Measurements from ENCODE around the gene LMTK3.

The LMTK3 gene

GRCh38 chr19:48499316-48500090 is 12.1 kb downstream of the LMTK3 start:
- DNase-seq: peak in 1 of 2 donors; percentile 46
- H2BK120ac ChIP-seq (ENCODE audit: insufficient read depth, low read length, poor library complexity): no peak overlapping the region
- WGBS (ENCODE audit: extremely low coverage, insufficient coverage, insufficient read length): no CpG with 5 or more reads among the region's 44 CpGs

DNA sequence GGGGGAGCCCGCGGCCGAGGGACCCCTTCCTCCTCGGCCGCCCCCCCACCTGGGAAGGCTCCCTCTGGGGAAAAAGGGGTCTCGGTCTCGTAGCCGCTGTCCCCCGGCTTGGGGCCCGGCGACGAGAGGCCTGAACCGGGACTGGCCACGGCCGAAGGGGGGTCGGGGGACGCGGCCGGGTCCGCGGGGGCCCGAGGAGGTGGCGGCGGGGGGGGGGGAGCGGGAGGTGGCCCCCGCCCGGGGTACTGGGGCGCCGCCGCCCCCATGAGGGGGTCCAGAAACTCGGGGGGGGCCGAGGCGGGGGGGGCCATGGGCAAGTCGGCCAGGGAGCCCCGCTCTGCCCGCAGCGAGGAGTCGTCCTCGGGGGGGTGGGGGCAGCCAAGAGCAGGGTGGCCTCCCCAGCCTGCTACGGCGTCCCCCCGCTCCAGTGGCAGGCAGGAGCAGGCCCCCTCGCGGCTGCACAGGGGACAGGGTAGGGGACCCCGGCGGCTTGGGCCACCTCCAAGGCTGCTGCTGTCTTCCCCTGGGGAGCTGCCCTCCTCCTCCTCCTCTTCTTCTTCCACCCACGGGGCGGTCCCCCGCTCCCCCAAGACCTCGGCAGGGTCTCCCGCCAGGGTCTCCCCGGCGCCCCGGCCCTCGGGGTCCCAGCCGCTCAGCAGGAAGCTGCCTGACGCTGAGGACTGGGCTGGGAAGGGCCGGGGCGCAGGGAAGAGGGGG is 12.9 kb downstream of the LMTK3 start:
- no peak overlapping the region for H3K27ac ChIP-seq (ENCODE audit: low read depth, low read length)
- DNase-seq: no peak
- H3K4me1 ChIP-seq (ENCODE audit: control insufficient read depth in 1 of 2, insufficient read depth in 2 of 2, low read length in 2 of 2): peaks cover 20 to 24% of the 10 kb centered on the region in 2 experiments
- H3K79me1 ChIP-seq (ENCODE audit: low read length): peaks cover 13% of the 10 kb centered on the region
- no CpG with 5 or more reads among the region's 59 CpGs for WGBS (ENCODE audit: extremely low coverage, insufficient coverage, insufficient read length)
- no peak overlapping the region for H3K14ac ChIP-seq (ENCODE audit: low read length)
- H3K4me3 ChIP-seq (ENCODE audit: low read depth, low read length): no peak overlapping the region
- H3K79me2 ChIP-seq (ENCODE audit: control insufficient read depth, insufficient read depth, low read length, poor library complexity): peaks cover 2% of the 10 kb centered on the region
- H2BK5ac ChIP-seq (ENCODE audit: low read depth, low read length, poor library complexity): no peak overlapping the region
- H2BK120ac ChIP-seq (ENCODE audit: insufficient read depth, low read length, poor library complexity): no peak overlapping the region
- no peak overlapping the region for H4K12ac ChIP-seq (ENCODE audit: low read depth, low read length)
- H3K9ac ChIP-seq (ENCODE audit: low read length): no peak overlapping the region
- H2BK12ac ChIP-seq (ENCODE audit: low read length): no peak overlapping the region
- no peak overlapping the region for H3K4ac ChIP-seq (ENCODE audit: low read depth, low read length)
- H3K18ac ChIP-seq (ENCODE audit: low read length): no peak overlapping the region
- H4K8ac ChIP-seq (ENCODE audit: low read depth, low read length): no peak overlapping the region
- H2AFZ ChIP-seq (ENCODE audit: insufficient read depth, low read length, poor library complexity): no peak overlapping the region
- no peak overlapping the region for H3K23ac ChIP-seq (ENCODE audit: low read length)
- H3K27me3 ChIP-seq (ENCODE audit: insufficient read depth, low read length): no peaks in the 10 kb centered on the region
- H3K36me3 ChIP-seq (ENCODE audit: control insufficient read depth in 1 of 2, insufficient read depth in 2 of 2, low read length in 2 of 2): peaks cover 0 to 1% of the 10 kb centered on the region in 2 experiments
- H4K91ac ChIP-seq (ENCODE audit: low read depth, low read length): no peak overlapping the region
- no peak overlapping the region for H2AK5ac ChIP-seq (ENCODE audit: low read length)
- no peaks in the 10 kb centered on the region for H3K9me3 ChIP-seq (ENCODE audit: insufficient read depth, low read depth, low read length)
- no peak overlapping the region for H3K4me2 ChIP-seq (ENCODE audit: low read length)

More at GRCh38 chr19:48499316-48500090, 12.1 kb downstream of the LMTK3 start:
- Histone ChIP-seq H3K27ac (ENCODE audit: low read depth, low read length) (no peak overlapping the region), H2BK5ac (ENCODE audit: low read depth, low read length, poor library complexity) (no peak overlapping the region), H3K23ac (ENCODE audit: low read length) (no peak overlapping the region), H3K4me2 (ENCODE audit: low read length) (no peak overlapping the region), H3K9ac (ENCODE audit: low read length) (no peak overlapping the region), H2AK5ac (ENCODE audit: low read length) (no peak overlapping the region), H3K4me3 (ENCODE audit: low read depth, low read length) (no peak overlapping the region), H3K14ac (ENCODE audit: low read length) (no peak overlapping the region), H3K79me2 (ENCODE audit: control insufficient read depth, insufficient read depth, low read length, poor library complexity) (peaks cover 2% of the 10 kb centered on the region), H2AFZ (ENCODE audit: insufficient read depth, low read length, poor library complexity) (no peak overlapping the region), H3K4ac (ENCODE audit: low read depth, low read length) (no peak overlapping the region), H4K12ac (ENCODE audit: low read depth, low read length) (no peak overlapping the region), H3K4me1 (ENCODE audit: control insufficient read depth in 1 of 2, insufficient read depth in 2 of 2, low read length in 2 of 2) (peaks cover 15 to 19% of the 10 kb centered on the region in 2 experiments), H3K27me3 (ENCODE audit: insufficient read depth, low read length) (no peaks in the 10 kb centered on the region), H3K79me1 (ENCODE audit: low read length) (peaks cover 9% of the 10 kb centered on the region), H3K9me3 (ENCODE audit: insufficient read depth, low read depth, low read length) (no peaks in the 10 kb centered on the region), H4K91ac (ENCODE audit: low read depth, low read length) (no peak overlapping the region), H3K18ac (ENCODE audit: low read length) (no peak overlapping the region), H4K8ac (ENCODE audit: low read depth, low read length) (no peak overlapping the region), H3K36me3 (ENCODE audit: control insufficient read depth in 1 of 2, insufficient read depth in 2 of 2, low read length in 2 of 2) (peaks cover 0 to 1% of the 10 kb centered on the region in 2 experiments), H2BK12ac (ENCODE audit: low read length) (no peak overlapping the region)

GRCh38 chr19:48497728-48498594 is 13.7 kb downstream of the LMTK3 start:
- no CpG with 5 or more reads among the region's 46 CpGs for WGBS (ENCODE audit: extremely low coverage, insufficient coverage, insufficient read length)
- DNase-seq: no peak
- H4K12ac ChIP-seq (ENCODE audit: low read depth, low read length): no peak overlapping the region

More at GRCh38 chr19:48497728-48498594, 13.7 kb downstream of the LMTK3 start:
- H3K4me3 ChIP-seq (ENCODE audit: low read depth, low read length): no peak overlapping the region
- H3K9ac ChIP-seq (ENCODE audit: low read length): no peak overlapping the region
- H3K27me3 ChIP-seq (ENCODE audit: insufficient read depth, low read length): no peaks in the 10 kb centered on the region
- H2AFZ ChIP-seq (ENCODE audit: insufficient read depth, low read length, poor library complexity): no peak overlapping the region
- no peak overlapping the region for H2BK12ac ChIP-seq (ENCODE audit: low read length)
- H3K23ac ChIP-seq (ENCODE audit: low read length): no peak overlapping the region
- no peak overlapping the region for H2AK5ac ChIP-seq (ENCODE audit: low read length)
- H2BK5ac ChIP-seq (ENCODE audit: low read depth, low read length, poor library complexity): no peak overlapping the region
- H3K4me2 ChIP-seq (ENCODE audit: low read length): no peak overlapping the region
- H3K27ac ChIP-seq (ENCODE audit: low read depth, low read length): no peak overlapping the region
- peaks cover 20 to 24% of the 10 kb centered on the region in 2 experiments for H3K4me1 ChIP-seq (ENCODE audit: control insufficient read depth in 1 of 2, insufficient read depth in 2 of 2, low read length in 2 of 2)
- H3K79me2 ChIP-seq (ENCODE audit: control insufficient read depth, insufficient read depth, low read length, poor library complexity): peaks cover 4% of the 10 kb centered on the region
- no peaks in the 10 kb centered on the region for H3K9me3 ChIP-seq (ENCODE audit: insufficient read depth, low read depth, low read length)
- no peak overlapping the region for H2BK120ac ChIP-seq (ENCODE audit: insufficient read depth, low read length, poor library complexity)
- peaks cover 0 to 1% of the 10 kb centered on the region in 2 experiments for H3K36me3 ChIP-seq (ENCODE audit: control insufficient read depth in 1 of 2, insufficient read depth in 2 of 2, low read length in 2 of 2)
- H3K14ac ChIP-seq (ENCODE audit: low read length): no peak overlapping the region
- no peak overlapping the region for H3K18ac ChIP-seq (ENCODE audit: low read length)
- no peak overlapping the region for H4K8ac ChIP-seq (ENCODE audit: low read depth, low read length)
- H3K79me1 ChIP-seq (ENCODE audit: low read length): peaks cover 13% of the 10 kb centered on the region
- H3K4ac ChIP-seq (ENCODE audit: low read depth, low read length): no peak overlapping the region
- H4K91ac ChIP-seq (ENCODE audit: low read depth, low read length): no peak overlapping the region

Data from trophoblast cell (in vitro differentiated cells and primary cell).